HG03460 (cell line): ENCODE measurements around the gene JAM2.
"Not testable (repeated sequence)": the region's sequence is repeated elsewhere in the genome, so short reads cannot be mapped to it uniquely, and the experiment has no call there.

ENCODE experiments used
- ATAC-seq: cut with Tn5 transposase; IDR thresholded peaks from one replicate; pipeline ENCODE4 v1.9.1; 2021; ENCODE audit not compliant: unreplicated experiment

Gene JAM2

GRCh38 chr21:25643486-25643885 lies 4.4 kb downstream of the JAM2 start:
- ATAC-seq: no peak

- ATAC-seq: no peak
Measured at GRCh38 chr21:25646474-25646873, 7.4 kb downstream of the JAM2 start.

DNA sequence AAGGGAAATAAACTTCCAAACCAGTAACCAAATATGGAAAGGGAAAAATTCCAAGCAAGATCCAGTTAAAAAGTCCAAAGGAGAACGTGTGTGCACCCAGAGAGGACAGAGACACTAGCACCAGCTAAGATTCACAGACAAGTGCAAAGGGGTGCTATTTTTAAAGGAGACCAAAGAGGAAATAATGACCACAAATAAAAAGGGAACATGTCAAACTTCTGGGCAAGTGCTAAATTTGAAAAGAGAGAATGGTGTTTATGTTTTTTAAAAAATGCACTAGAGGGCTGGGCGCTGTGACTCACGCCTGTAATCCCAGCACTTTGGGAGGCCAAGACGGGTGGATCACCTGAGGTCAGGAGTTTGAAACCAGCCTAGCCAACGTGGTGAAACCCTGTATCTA lies 8.6 kb downstream of the JAM2 start:
- no peak for ATAC-seq

DNA sequence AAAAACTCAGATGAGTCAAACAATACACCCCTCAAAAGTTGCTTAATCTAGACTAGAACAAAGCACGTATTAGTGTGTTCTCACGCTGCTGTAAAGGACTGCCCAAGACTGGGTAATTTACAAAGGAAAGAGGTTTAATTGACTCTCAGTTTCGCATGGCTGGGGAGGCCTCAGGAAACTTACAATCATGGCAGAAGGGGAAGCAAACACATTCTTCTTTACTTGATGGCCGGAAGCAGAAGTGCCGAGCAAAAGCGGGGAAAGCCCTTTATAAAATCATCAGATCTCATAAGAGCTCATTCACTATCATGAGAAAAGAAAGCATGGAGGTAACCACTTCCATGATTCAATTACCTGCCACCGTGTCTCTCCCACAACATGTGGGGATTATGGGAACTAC lies 10.1 kb downstream of the JAM2 start:
- ATAC-seq: no peak

GRCh38 chr21:25656412-25656811 lies 17.4 kb downstream of the JAM2 start:
- ATAC-seq: no peak

DNA sequence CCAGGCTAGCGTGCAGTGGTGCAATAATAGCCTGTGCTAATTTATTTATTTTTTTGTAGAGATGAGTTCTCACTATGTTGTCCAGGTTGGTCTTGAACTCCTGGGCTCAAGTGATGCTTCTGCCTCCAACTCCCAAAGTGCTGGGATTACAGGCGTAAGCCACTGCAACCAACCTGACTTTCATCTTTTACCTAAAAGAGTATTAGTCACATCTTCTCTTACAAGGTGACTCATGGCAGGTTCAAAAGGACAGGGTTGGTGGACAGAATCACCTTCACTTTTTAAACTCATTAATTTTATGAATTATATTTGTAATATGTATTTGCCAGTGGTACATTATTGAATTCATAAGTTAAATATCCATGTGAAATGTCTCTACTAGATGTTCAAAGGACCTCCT lies 18.1 kb downstream of the JAM2 start:
- ATAC-seq: no peak

DNA sequence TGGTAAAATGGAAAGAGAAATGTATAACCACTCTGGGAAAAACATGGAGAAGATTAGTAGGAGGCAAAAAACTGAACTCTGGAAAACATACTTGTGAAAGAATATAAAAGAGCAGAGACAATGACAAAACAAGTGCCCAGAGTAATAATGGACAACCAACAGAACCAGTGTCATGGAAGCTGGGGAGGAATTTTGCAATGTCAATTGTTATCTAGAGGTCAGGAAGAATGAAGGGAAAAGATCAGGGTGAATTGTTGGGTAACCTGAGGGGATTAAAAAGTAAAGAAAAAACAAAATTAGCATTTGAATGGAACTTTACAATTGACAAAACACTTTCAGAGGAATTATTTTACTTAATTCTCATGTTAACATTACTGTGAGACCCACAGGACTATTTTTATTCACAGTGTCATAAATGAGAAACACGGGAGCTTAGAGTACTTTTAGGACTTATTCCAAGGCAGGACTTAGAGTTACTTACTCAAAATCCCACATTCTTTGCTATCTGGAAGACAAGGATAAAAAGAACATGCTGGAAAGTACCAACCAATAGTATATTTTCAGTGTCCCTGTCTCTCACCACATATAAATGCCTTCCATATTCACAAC lies 19.5 kb downstream of the JAM2 start:
- no peak for ATAC-seq

DNA sequence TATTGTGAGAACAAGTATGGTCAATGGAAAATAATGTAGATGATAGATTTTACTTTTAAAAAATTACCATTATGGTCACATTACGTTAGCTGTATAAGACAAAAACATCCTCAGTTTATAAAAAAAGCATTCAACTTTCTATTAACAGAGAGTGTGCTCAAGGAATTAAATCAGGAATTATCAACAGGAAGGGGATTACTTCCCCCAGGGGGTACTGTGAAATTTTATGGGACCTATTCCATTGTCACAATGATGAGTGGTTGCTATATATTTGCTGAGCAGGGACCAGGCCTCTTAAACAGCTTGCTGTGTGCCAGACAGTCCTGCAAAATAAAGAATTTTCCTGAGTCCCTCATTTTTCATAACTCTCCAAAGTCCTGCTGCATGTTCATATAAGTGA lies 21.2 kb downstream of the JAM2 start:
- no peak for ATAC-seq

DNA sequence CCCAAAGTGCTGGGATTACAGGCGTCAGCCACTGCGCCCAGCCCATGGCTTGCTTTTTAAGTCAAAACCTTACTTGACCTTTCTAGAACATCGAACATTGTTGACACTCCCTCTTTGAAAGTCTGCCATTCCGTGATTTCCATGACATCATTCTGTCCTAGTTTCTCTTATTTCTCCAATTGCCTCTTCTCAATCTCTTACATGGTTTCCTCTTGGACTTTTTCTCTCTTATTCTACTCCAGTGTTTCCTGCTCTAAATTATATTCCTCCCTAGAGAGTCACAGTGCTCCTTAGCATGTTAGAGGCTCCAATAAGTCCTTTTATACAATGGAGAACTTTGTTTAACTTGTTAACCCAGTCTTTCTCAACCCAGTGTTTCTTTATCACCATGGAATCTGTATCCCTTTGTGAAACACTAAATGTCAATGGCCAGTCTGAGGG lies 25.5 kb downstream of the JAM2 start:
- no peak for ATAC-seq

GRCh38 chr21:25670726-25671125 lies 31.7 kb downstream of the JAM2 start:
- ATAC-seq: no peak

GRCh38 chr21:25676451-25676850 lies 37.4 kb downstream of the JAM2 start:
- ATAC-seq: no peak

- ATAC-seq: no peak
Measured at GRCh38 chr21:25682382-25682781, 43.3 kb downstream of the JAM2 start.

GRCh38 chr21:25687787-25688186 lies 48.7 kb downstream of the JAM2 start:
- ATAC-seq: no peak

DNA sequence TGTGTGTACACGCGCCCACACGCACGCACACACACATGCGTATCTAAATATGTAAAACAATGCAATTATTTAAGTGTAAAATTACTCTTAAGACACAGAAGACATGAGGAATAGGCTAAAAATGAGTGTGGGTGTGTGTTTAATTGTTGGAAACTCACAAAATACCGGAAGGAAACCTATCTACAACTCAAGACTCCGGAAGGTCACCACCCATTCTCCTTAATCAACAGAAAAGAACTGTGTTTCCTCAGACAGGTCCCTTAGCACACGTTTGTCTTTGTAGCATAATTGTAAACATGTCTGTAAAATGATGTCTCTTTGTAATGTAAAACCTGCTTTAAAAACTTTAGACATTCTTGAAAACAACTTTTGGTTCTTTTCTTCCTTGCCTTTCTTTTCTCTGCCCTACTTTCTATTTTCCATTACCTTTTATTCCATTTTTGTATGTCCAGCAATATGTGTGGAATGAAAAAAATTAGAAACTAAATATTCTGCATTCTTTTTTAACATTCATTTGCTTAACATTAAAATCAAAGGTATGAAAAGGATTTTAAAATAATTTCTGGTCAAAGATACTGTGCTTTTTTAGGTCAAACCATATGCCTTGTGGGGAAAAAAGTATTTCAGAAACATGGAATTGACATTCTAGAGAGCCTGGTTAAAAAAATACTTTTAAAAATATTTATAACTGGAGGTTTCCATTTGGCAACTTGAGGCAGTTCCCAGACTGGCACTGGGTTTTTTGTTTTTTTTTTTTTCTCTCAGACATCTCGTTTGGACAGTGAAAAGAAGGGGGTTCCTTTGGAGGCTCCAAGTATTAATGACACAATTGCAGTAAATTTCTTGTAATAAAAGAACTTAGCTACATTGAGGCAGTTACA lies 49.5 kb downstream of the JAM2 start:
- ATAC-seq: no peak

GRCh38 chr21:25689226-25689625 lies 50.2 kb downstream of the JAM2 start:
- no peak for ATAC-seq

DNA sequence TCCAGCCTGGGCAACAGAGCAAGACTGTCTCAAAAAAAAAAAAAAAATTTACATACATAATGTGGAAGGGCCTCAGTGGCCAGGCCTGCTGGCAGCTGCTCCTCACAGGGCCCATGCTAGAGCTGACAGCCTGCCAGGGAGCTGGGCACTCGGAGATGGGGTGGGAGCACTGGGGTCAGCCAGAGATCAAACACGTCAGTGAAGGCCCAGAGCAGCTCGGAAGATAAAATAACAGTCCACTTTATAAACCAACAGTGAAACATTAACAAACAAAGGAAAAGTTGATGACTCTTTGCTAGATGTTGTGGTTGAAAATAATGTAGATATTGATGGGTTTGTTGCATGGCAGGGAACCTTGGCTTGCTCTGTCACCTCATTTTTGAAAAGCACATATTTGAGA lies 52.9 kb downstream of the JAM2 start:
- no peak for ATAC-seq

- not testable (repeated sequence) for ATAC-seq
Measured at GRCh38 chr21:25695461-25695860, 56.4 kb downstream of the JAM2 start.

DNA sequence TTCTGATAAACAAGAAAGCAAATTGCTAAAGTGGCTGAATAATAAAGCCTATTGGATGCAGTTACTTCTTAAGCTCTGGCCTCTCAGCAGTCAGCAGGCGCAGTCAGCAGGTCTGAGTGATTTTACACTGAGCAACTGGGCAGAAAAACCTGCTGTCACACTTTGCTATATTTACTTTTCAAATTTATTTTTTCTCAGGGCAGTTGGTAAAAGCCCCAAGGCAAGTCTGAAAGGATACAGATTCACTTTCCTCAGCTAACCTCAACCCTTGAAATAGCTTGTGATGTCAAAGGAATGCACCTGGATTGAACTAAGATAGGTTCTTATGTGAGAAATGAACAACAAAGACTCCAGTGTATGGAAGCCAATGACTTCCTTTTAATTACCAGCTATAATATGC lies 61.7 kb downstream of the JAM2 start:
- no peak for ATAC-seq

GRCh38 chr21:25701529-25701928 lies 62.5 kb downstream of the JAM2 start:
- no peak for ATAC-seq

DNA sequence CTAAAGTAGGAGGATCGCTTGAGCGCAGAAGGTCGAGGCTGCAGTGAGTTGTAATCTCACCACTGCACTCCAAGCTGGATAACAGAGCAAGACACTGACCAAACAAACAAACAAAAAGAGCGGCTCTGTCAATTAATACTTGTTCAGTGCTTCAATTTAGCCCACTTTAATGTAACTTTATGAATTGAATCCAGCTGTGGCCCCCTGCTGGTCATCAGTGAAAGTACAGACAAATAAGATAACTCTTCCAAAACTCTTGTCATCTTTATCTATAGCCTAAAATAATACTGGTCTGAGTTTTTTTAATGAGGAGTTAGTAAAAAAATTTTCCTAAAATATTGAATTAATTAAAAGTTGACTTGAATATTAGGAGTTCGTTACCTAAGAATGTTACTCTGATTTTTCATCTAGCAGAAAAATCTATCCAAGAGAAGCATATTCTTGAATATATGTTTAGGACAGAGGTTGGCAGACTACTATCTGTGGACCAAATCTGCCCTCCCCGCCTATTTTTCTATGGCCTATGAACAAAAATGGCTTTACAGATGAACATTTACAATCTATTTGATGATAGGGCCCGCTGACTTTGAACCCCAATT lies 69.5 kb downstream of the JAM2 start:
- ATAC-seq: no peak

DNA sequence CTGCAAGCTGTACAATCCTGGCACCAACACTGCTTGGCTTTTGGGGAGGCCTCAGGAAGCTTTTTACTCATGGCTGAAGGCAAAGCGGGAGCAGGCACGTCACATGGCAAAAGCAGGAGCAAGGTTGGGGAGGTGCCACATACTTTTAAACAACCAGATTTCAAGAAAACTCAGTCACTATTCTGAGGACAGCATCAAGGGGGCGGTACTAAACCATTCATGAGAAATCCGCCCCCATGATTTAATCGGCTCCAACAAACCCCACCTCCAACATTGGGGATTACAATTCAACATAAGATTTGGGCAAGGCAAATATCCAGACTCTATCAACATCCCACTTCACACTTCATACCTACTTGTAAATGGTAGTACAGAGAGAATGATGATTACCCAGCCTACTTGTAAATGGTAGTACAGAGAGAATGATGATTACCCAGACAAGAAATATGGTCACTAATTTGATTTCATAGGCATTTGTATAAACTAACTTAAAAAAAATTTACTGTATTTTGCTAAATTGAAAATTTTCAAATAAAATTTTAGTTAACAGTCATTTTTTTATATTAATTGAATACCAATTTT lies 70.7 kb downstream of the JAM2 start:
- ATAC-seq: no peak

GRCh38 chr21:25710550-25710949 lies 71.5 kb downstream of the JAM2 start:
- no peak for ATAC-seq
